Right cardiac atrium (tissue), 5 donors: ENCODE measurements around the gene HSPA5. TPM values are rescaled to one million over a fixed set of nuclear protein-coding genes. Genes with fewer than 3 reads are reported as not detected.
"Not testable (repeated sequence)": the region's sequence is repeated elsewhere in the genome, so short reads cannot be mapped to it uniquely, and the experiment has no call there.

Experiments
- ATAC-seq, 2 donors: fragments of 200-7000 bp; cut with Tn5 transposase; one replicate each; pipeline versions ENCODE4 v1.8.0 to v1.9.1; 2020; ENCODE audit warnings: moderate library complexity in 2 of 2, mild to moderate bottlenecking in 1 of 2
- DNase-seq, 3 donors: peaks; one replicate each; pipeline ENCODE4 v3.0.0-alpha.2; 2020
- H3K27ac ChIP-seq: one replicate; pipeline ENCODE4 v1.5.1; 2013; ENCODE audit warnings: mild to moderate bottlenecking, low read length, control low read depth, moderate library complexity
- H3K27me3 ChIP-seq: one replicate; pipeline ENCODE4 v1.6.1; 2013; ENCODE audit not compliant: control insufficient read depth, insufficient read depth
- H3K4me1 ChIP-seq: one replicate; pipeline ENCODE4 v1.6.1; 2013; ENCODE audit warnings: low read length; ENCODE audit not compliant: control insufficient read depth, insufficient read depth
- H3K4me3 ChIP-seq: one replicate; pipeline ENCODE4 v1.5.1; 2013; ENCODE audit warnings: low read length, control low read depth
- H3K9me3 ChIP-seq: one replicate; pipeline ENCODE4 v1.6.1; 2013; ENCODE audit warnings: low read length; ENCODE audit not compliant: control insufficient read depth
- WGBS: extraction: QIAGEN DNeasy Blood & Tissue Kit; methylation state at CpG from one replicate; pipeline ENCODE4 v1.1.7; 2013; 5-methylcytosine and 5-hydroxymethylcytosine counted together
- intact Hi-C, 4 donors: fragments of 100-400 bp; cut with DNase I; formaldehyde crosslinking; loops; one replicate each; pipeline versions ENCODE4 v1.11.0 to v1.14.0; 2022 to 2023
- long read RNA-seq, 4 donors: library from polyadenylated mRNA; unstranded; transcript quantifications; one replicate each; pipeline ENCODE4 v2.0.0, GENCODE V29; 2020 to 2021
- polyA plus RNA-seq: library from polyadenylated mRNA; stranded (reverse); fragments of 200-250 nt; gene quantifications from one replicate; pipeline ENCODE4 v1.2.3, GENCODE V29; 2013
- total RNA-seq, 4 donors: library from RNA; stranded (reverse); fragmentation: NEBNext Ultra II Directional; extraction: Animal tissue kit (Norgen Biotek cat#: 25700); gene quantifications; one replicate each; pipeline ENCODE4 v1.2.1, GENCODE V29; 2021
- donor health status: healthy with polysubstance abuse.
- donor health status: DM: no; HTN: yes; CAD: no.
- donor health status: DM: no; HTN: no; CAD: no.
- donor health status: DM: no; HTN: yes; CAD: no; lungs with severe emphysema.
- donor health status: DM: yes; HTN: yes; CAD: no.

HSPA5 gene
- total RNA-seq (100 to 1,000 TPM; 176 to 384 (median 284) TPM), polyA plus RNA-seq (263 TPM)
- long read RNA-seq, donor 1, transcript HSPA5-201 (8 exons, 3,908 nt), result major isoform, 1,898 of 2,046 reads
- long read RNA-seq, donor 1, partial matches to known transcripts, result 137 of 2,046 reads
- long read RNA-seq, donor 1, other reads (novel, unspliced or antisense), result 11 of 2,046 reads
- long read RNA-seq, donor 2, transcript HSPA5-201 (8 exons, 3,908 nt), result major isoform, 780 of 840 reads
- long read RNA-seq, donor 2, partial matches to known transcripts, result 56 of 840 reads
- long read RNA-seq, donor 2, other reads (novel, unspliced or antisense), result 4 of 840 reads
- long read RNA-seq, donor 3, transcript HSPA5-201 (8 exons, 3,908 nt), result major isoform, 2,999 of 3,323 reads
- long read RNA-seq, donor 3, partial matches to known transcripts, result 293 of 3,323 reads
- long read RNA-seq, donor 3, other reads (novel, unspliced or antisense), result 31 of 3,323 reads
- long read RNA-seq, donor 4, transcript HSPA5-201 (8 exons, 3,908 nt), result major isoform, 479 of 517 reads
- long read RNA-seq, donor 4, partial matches to known transcripts, result 35 of 517 reads
- long read RNA-seq, donor 4, other reads (novel, unspliced or antisense), result 3 of 517 reads

DNA sequence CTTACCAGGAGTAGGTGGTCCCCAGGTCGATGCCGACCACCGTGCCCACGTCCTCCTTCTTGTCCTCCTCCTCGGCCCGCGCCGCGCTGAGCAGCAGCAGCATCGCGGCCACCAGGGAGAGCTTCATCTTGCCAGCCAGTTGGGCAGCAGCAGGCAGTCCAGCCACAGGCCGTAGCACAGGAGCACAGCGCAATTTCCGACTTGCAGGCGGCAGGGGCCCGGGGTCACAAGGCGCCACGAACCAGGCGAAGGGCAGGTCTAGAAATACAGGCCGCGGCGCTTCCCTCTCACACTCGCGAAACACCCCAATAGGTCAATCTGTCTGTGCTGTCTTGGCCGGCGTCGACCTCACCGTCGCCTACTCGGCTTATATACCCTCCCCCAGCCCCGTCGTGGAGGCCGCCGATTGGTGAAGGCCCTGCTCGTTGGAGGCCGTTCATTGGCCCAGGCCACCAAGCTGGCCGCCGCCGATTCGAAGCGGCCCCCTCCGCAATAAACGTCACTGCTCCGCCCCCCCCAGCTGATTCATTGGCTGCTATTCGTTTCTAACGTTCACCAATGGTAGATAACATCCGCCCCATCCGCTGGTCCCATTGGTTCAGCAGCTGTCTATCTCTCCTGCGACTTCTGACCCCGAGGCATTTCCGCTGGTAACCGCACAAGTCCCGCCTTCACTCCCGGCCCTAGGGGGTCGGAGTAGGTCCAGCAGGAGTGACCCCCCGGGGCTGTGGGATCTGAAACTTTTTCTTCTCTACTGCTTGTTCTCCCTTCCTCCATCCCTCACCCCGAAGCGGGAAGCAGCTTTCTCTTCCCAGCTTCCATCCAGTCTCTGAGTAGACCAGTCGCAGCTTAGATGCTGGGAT is at the start of gene HSPA5:
Gene HSPA5, minus strand, starts transcription at position 344 of the 863 bp plus-strand sequence. Its CDS starts 217 bp downstream, at position 127.
- Histone ChIP-seq H3K9me3 (no peaks in the 10 kb centered on the region), H3K27ac (peak within 1 kb of the TSS; percentile 100), H3K4me1 (no peaks in the 10 kb centered on the region), H3K27me3 (no peaks in the 10 kb centered on the region), H3K4me3 (peak within 1 kb of the TSS; percentile 80)
- ATAC-seq (peak; percentile 98), DNase-seq (peak; percentile 100)
- intact Hi-C loops, result no loop called here
- WGBS, result under 1% methylated on average over 59 of the region's 59 CpGs

DNA sequence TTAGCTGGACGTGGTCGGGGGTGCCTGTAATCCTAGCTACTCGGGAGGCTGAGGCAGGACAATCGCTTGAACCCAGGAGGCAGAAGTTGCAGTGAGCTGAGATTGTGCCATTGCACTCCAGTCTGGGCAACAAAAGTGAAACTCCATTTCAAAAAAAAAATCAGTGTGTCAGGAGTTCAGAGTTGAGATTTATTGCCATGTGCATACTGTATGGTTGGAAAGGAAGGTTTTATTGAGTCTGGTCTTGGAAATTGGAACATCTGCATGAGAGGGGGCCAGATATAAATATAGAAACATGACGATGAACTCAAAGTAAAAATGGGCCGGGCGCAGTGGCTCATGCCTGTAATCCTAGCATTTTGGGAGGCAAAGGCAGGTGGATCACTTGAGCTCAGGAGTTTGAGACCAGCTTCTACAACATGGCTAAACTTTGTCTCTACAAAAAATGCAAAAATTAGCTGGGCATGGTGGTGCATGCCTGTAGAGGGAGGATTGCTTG is 45.8 kb upstream of the HSPA5 start:
- DNase-seq, intact Hi-C loops, ATAC-seq, H3K27ac ChIP-seq, H3K4me1 ChIP-seq, H3K9me3 ChIP-seq, H3K4me3 ChIP-seq, H3K27me3 ChIP-seq: not testable (repeated sequence)
- WGBS, result 86% methylated on average over 7 of the region's 7 CpGs

GRCh38 chr9:125284855-125285254 is 43.7 kb upstream of the HSPA5 start:
- 54% methylated on average over 3 of the region's 3 CpGs for WGBS
- H3K27ac ChIP-seq, result no peak overlapping the region
- peak; percentile 36 to 54 for ATAC-seq

GRCh38 chr9:125280945-125281344 is 39.8 kb upstream of the HSPA5 start:
- no peaks in the 10 kb centered on the region for H3K9me3 ChIP-seq
- no peaks in the 10 kb centered on the region for H3K4me1 ChIP-seq
- no peak for ATAC-seq
- no peak overlapping the region for H3K4me3 ChIP-seq
- DNase-seq, result no peak
- no peak overlapping the region for H3K27ac ChIP-seq
- intact Hi-C loops, result no loop called here
- H3K27me3 ChIP-seq, result no peaks in the 10 kb centered on the region
- WGBS, result 46% methylated on average over 4 of the region's 4 CpGs

More at GRCh38 chr9:125284855-125285254, 43.7 kb upstream of the HSPA5 start:
- Histone ChIP-seq H3K4me1 (peaks cover 2% of the 10 kb centered on the region), H3K27me3 (no peaks in the 10 kb centered on the region), H3K4me3 (no peak overlapping the region), H3K9me3 (no peaks in the 10 kb centered on the region)
- DNase-seq, result no peak
- intact Hi-C loops, result no loop called here

DNA sequence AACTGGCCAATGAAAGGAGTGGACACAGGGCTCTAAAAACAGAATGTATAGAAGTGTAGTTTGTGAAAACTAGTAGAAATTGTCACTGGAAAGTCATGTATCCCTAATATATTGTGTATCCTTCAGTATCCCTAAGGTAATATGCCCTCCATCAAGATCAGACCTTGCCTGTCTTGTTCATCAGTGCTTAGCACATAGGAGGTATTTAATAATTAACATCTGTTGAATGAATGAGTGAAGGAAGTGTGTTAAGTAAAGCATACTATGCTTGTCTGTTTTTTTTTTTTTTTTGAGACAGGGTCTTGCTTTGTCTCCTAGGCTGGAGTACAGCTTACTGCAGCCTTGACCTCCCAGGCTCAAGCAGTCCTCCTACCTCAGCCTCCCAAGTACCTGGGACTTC is 36.3 kb upstream of the HSPA5 start:
- no peak overlapping the region for H3K4me3 ChIP-seq
- no peak overlapping the region for H3K27ac ChIP-seq
- DNase-seq (no peak), ATAC-seq (no peak)
- H3K27me3 ChIP-seq, result no peaks in the 10 kb centered on the region
- intact Hi-C loops, result no loop called here
- H3K4me1 ChIP-seq, result no peaks in the 10 kb centered on the region
- no peaks in the 10 kb centered on the region for H3K9me3 ChIP-seq

GRCh38 chr9:125276771-125277170 is 35.6 kb upstream of the HSPA5 start:
- H3K27me3 ChIP-seq, result no peaks in the 10 kb centered on the region
- no peaks in the 10 kb centered on the region for H3K4me1 ChIP-seq
- H3K9me3 ChIP-seq, result no peaks in the 10 kb centered on the region
- no peak overlapping the region for H3K27ac ChIP-seq
- DNase-seq, result no peak
- intact Hi-C loops, result no loop called here
- whole genome bisulfite sequencing, result 93% methylated on average over 4 of the region's 4 CpGs
- no peak for ATAC-seq
- H3K4me3 ChIP-seq, result no peak overlapping the region

- ATAC-seq (no peak), DNase-seq (no peak)
- Histone ChIP-seq H3K27me3 (no peaks in the 10 kb centered on the region), H3K27ac (no peak overlapping the region), H3K4me1 (peaks cover 2% of the 10 kb centered on the region), H3K4me3 (no peak overlapping the region), H3K9me3 (no peaks in the 10 kb centered on the region)
- intact Hi-C loops, result no loop called here
- 65% methylated on average over 3 of the region's 3 CpGs for WGBS
These were observed 31.6 kb upstream of the HSPA5 start for GRCh38 chr9:125272697-125273096.

GRCh38 chr9:125271081-125271480 is 29.9 kb upstream of the HSPA5 start:
- ATAC-seq (no peak), DNase-seq (no peak)
- H3K27ac ChIP-seq, result no peak overlapping the region
- peaks cover 2% of the 10 kb centered on the region for H3K4me1 ChIP-seq
- 77% methylated on average over 5 of the region's 5 CpGs for WGBS
- intact Hi-C loops, result no loop called here
- no peaks in the 10 kb centered on the region for H3K27me3 ChIP-seq
- no peaks in the 10 kb centered on the region for H3K9me3 ChIP-seq
- H3K4me3 ChIP-seq, result no peak overlapping the region

DNA sequence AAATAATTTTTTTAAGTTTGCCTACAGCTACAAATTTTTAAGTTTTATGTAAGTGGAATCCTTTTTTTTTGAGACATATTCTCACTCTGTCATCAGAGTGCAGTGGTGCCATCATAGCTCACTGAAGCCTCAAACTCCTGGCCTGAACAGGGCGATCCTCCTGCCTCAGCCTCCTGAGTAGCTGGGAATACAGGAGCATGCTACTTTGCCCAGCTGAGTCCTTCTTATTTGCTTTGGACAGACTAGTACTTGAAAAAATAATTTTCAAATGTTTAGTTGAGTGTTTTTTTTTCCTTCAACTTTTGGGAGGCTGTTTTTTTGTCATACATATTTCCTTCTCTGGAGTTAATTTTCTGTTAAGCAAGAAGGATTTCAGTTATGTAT is 27.9 kb upstream of the HSPA5 start:
- WGBS, result 82% methylated on average over 1 of the region's 1 CpG
- no peaks in the 10 kb centered on the region for H3K27me3 ChIP-seq
- peaks cover 2% of the 10 kb centered on the region for H3K4me1 ChIP-seq
- no peak for DNase-seq
- ATAC-seq, result no peak
- no peaks in the 10 kb centered on the region for H3K9me3 ChIP-seq
- intact Hi-C loops, result no loop called here
- H3K27ac ChIP-seq, result no peak overlapping the region
- no peak overlapping the region for H3K4me3 ChIP-seq

GRCh38 chr9:125268394-125269013 is 27.4 kb upstream of the HSPA5 start:
- Histone ChIP-seq H3K27me3 (no peaks in the 10 kb centered on the region), H3K9me3 (no peaks in the 10 kb centered on the region), H3K4me1 (peaks cover 4% of the 10 kb centered on the region), H3K4me3 (no peak overlapping the region), H3K27ac (no peak overlapping the region)
- DNase-seq (no peak), ATAC-seq (peak in 1 of 2 donors; percentile 44)
- intact Hi-C loops, result no loop called here
- WGBS, result 53% methylated on average over 6 of the region's 6 CpGs
